PC-3 (cell line): ENCODE measurements around the gene TTC8. TPM values are rescaled to one million over a fixed set of nuclear protein-coding genes. Genes with fewer than 3 reads are reported as not detected.

Experiments
- ATAC-seq: fragments of 200-7000 bp; cut with Tn5 transposase; 2 replicates; pipeline ENCODE4 v1.9.1; 2020; ENCODE audit warnings: mild to moderate bottlenecking, moderate library complexity
- BruUV-seq: library from RNA; stranded (reverse); fragments of 400-500 nt; replicated peaks from 2 replicates; lab custom pipeline; 2021; lab: Mats Ljungman, UMichigan
- CTCF ChIA-PET: fragments of 300-600 bp; sonication (Branson Sonifier 250); formaldehyde crosslinking; loops from one replicate; lab custom pipeline; 2022; ENCODE audit warnings: antibody characterized with exemption; lab: Charles Lee
- POLR2A ChIA-PET: fragments of 300-600 bp; sonication (Branson Sonifier 250); formaldehyde crosslinking; loops from one replicate; lab custom pipeline; 2022; ENCODE audit warnings: antibody characterized with exemption; ENCODE audit not compliant: unreplicated experiment; lab: Charles Lee
- DNase-seq: peaks from one replicate; pipeline ENCODE4 v3.0.0-alpha.2; 2015
- H2AFZ ChIP-seq: fragments of 300-600 bp; sonication (generic); 2 replicates; pipeline ENCODE4 v1.6.0; 2016; ENCODE audit warnings: antibody characterized with exemption, low read length
- H3F3A ChIP-seq: fragments of 300-600 bp; sonication (generic); one replicate; pipeline ENCODE4 v1.6.0; 2017; ENCODE audit warnings: antibody characterized with exemption, low read length, control low read depth, mild to moderate bottlenecking; ENCODE audit not compliant: unreplicated experiment
- H3K27ac ChIP-seq: fragments of 300-600 bp; sonication (generic); 2 replicates; pipeline ENCODE4 v1.5.1; 2016; ENCODE audit warnings: mild to moderate bottlenecking, low read length
- H3K27me3 ChIP-seq: fragments of 300-600 bp; sonication (generic); 2 replicates; pipeline ENCODE4 v1.6.1; 2016; ENCODE audit warnings: low read length, mixed read lengths
- H3K36me3 ChIP-seq: fragments of 300-600 bp; sonication (generic); 2 replicates; pipeline ENCODE4 v1.6.1; 2016; ENCODE audit warnings: low read depth, mixed run types, low read length, mixed read lengths
- H3K4me1 ChIP-seq: fragments of 300-600 bp; sonication (generic); 2 replicates; pipeline ENCODE4 v1.5.1; 2016; ENCODE audit warnings: low read length; ENCODE audit not compliant: insufficient read depth
- H3K4me2 ChIP-seq: fragments of 300-600 bp; sonication (generic); 2 replicates; pipeline ENCODE4 v1.6.0; 2016; ENCODE audit warnings: low read length
- H3K4me3 ChIP-seq: fragments of 300-600 bp; sonication (generic); 2 replicates; pipeline ENCODE4 v1.5.1; 2016; ENCODE audit warnings: mild to moderate bottlenecking, low read length, mixed read lengths
- H3K79me2 ChIP-seq: fragments of 300-600 bp; sonication (generic); 2 replicates; pipeline ENCODE4 v1.6.1; 2017; ENCODE audit warnings: low read length, mixed read lengths
- H3K9ac ChIP-seq: fragments of 300-600 bp; sonication (generic); 2 replicates; pipeline ENCODE4 v1.6.0; 2016; ENCODE audit warnings: mild to moderate bottlenecking, low read length
- H3K9me2 ChIP-seq: fragments of 300-600 bp; sonication (generic); replicated peaks from 2 replicates; pipeline ENCODE4 v1.6.1; 2016; ENCODE audit warnings: mixed run types, low read length, mixed read lengths
- H3K9me3 ChIP-seq: fragments of 300-600 bp; sonication (generic); 2 replicates; pipeline ENCODE4 v1.6.1; 2016; ENCODE audit warnings: low read length, mixed read lengths
- H4K20me1 ChIP-seq: fragments of 300-600 bp; sonication (generic); 2 replicates; pipeline ENCODE4 v1.6.1; 2016; ENCODE audit warnings: low read length, mixed read lengths
- EZH2 ChIP-seq: fragments of 300-600 bp; sonication (generic); IDR thresholded peaks from one replicate; pipeline ENCODE4 v1.6.1; 2017; ENCODE audit warnings: antibody characterized with exemption, mild to moderate bottlenecking, low read length; ENCODE audit not compliant: unreplicated experiment
- EZH2phosphoT487 ChIP-seq: fragments of 300-600 bp; sonication (generic); IDR thresholded peaks from 2 replicates; pipeline ENCODE4 v1.6.1; 2018; ENCODE audit warnings: mild to moderate bottlenecking, antibody characterized with exemption, low read length, borderline replicate concordance
- intact Hi-C: fragments of 100-400 bp; cut with micrococcal nuclease; formaldehyde crosslinking; loops from 2 replicates; pipeline ENCODE4 v1.9.0; 2023
- total RNA-seq: library from RNA; depleted of rRNA; stranded (reverse); fragments of >200 nt; gene quantifications from 2 replicates; pipeline ENCODE4 v1.2.3, GENCODE V29; 2014
- TF ChIP-seq, protein P1 (sequence below): fragments of 300-600 bp; sonication (generic); conservative IDR thresholded peaks from 2 replicates; pipeline ENCODE4 v1.5.1; 2017; ENCODE audit warnings: antibody characterized with exemption, low read depth, mild to moderate bottlenecking, low read length

Gene TTC8
- total RNA-seq, 1 experiment from 2014 or later = 24.8 TPM

DNA sequence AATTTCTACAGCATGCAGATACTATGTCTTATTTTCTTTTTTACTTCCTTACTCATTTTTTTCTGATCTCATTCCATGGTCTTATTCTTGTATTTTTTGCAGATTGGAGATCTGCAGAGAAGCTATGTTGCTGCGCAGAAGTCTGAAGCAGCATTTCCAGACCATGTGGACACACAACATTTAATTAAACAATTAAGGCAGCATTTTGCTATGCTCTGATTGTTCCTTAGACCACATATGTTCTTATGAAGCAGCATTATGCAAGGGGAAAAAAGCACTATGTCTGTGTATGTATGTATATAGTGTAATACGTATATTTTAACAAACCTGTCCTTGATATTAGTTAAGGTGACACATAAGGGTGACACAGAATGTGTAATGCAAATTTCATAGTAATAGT lies 52.7 kb downstream of the TTC8 start:
- peaks cover 11% of the 10 kb centered on the region for H3K4me1 ChIP-seq
- intact Hi-C loops = no loop called here
- H3K27me3 ChIP-seq = no peaks in the 10 kb centered on the region
- no peaks in the 10 kb centered on the region for H3F3A ChIP-seq
- ChIA-PET POLR2A (no interaction called here), CTCF (no interaction called here)
- no peaks in the 10 kb centered on the region for H3K79me2 ChIP-seq
- ATAC-seq (no peak), DNase-seq (no peak)
- H3K4me3 ChIP-seq = no peak overlapping the region
- TF ChIP-seq EZH2phosphoT487 = no peak
- no peak for TF ChIP-seq EZH2
- TF ChIP-seq, protein P1, sequence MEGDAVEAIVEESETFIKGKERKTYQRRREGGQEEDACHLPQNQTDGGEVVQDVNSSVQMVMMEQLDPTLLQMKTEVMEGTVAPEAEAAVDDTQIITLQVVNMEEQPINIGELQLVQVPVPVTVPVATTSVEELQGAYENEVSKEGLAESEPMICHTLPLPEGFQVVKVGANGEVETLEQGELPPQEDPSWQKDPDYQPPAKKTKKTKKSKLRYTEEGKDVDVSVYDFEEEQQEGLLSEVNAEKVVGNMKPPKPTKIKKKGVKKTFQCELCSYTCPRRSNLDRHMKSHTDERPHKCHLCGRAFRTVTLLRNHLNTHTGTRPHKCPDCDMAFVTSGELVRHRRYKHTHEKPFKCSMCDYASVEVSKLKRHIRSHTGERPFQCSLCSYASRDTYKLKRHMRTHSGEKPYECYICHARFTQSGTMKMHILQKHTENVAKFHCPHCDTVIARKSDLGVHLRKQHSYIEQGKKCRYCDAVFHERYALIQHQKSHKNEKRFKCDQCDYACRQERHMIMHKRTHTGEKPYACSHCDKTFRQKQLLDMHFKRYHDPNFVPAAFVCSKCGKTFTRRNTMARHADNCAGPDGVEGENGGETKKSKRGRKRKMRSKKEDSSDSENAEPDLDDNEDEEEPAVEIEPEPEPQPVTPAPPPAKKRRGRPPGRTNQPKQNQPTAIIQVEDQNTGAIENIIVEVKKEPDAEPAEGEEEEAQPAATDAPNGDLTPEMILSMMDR = no peak
- no peak overlapping the region for H3K27ac ChIP-seq
- H3K9me3 ChIP-seq = no peaks in the 10 kb centered on the region
- H3K9me2 ChIP-seq = no peaks in the 10 kb centered on the region
- no TSS peak for BruUV-seq
- H2AFZ ChIP-seq = no peak overlapping the region
- no peak overlapping the region for H3K4me2 ChIP-seq
- 0 out of 2 replicates have a peak, but pooled peaks cover 4% of the 10 kb centered on the region for H3K36me3 ChIP-seq
- H4K20me1 ChIP-seq = no peaks in the 10 kb centered on the region
- no peak overlapping the region for H3K9ac ChIP-seq

DNA sequence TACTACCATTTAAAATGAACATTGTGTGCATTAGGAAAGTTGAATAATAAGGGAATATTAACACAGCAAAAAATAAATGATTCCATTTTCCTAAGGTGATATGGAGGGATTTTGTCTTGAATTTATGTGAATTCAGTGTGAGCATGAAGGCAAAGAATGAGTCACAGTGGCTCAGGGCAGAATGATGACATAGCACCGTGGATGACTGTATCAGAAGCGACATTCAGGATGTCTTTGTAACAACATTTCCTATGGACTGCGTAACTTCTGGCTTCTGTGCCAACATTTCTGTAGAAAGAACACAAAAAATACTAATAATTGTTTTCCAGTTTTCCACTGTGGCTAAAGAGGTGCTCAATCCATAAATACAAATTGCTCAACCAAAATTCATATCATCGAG lies 54.6 kb downstream of the TTC8 start:
- no TSS peak for BruUV-seq
- no peaks in the 10 kb centered on the region for H3K27me3 ChIP-seq
- intact Hi-C loops = no loop called here
- CTCF ChIA-PET = no interaction called here
- peak overlapping the region; percentile 36 for H3K4me2 ChIP-seq
- peak overlapping the region; percentile 54 for H3K27ac ChIP-seq
- H3K79me2 ChIP-seq = no peaks in the 10 kb centered on the region
- no peak overlapping the region for H3K4me3 ChIP-seq
- peak; percentile 93 for ATAC-seq
- H3K9ac ChIP-seq = no peak overlapping the region
- peaks cover 11% of the 10 kb centered on the region for H3K4me1 ChIP-seq
- H3K9me3 ChIP-seq = no peaks in the 10 kb centered on the region
- H4K20me1 ChIP-seq = no peaks in the 10 kb centered on the region
- no peaks in the 10 kb centered on the region for H3F3A ChIP-seq
- peak overlapping the region; percentile 65; the same call in 1 of the 2 replicates for H2AFZ ChIP-seq
- H3K36me3 ChIP-seq = 0 out of 2 replicates have a peak, but pooled peaks cover 4% of the 10 kb centered on the region
- TF ChIP-seq EZH2 (no peak), EZH2phosphoT487 (no peak)
- TF ChIP-seq, protein P1 = no peak
- peak; percentile 86 for DNase-seq
- no peaks in the 10 kb centered on the region for H3K9me2 ChIP-seq
- POLR2A ChIA-PET = no interaction called here

DNA sequence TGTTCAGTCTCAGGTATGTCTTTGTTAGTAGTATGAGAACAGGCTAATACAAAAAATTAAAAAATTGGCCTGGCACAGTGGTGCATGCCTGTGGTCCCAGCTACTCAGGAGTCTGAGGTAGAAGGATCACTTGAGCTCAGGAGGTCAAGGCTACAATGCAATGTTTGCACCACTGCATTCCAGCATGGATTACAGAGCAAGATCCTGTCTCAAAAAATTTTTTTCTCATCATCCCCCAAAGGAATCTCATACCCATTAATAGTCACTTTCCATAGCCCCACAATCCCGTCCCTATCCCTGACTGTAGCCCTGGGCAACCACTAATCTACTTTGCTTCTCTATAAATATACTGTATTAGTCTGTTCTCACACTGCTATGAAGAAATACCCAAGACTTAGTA lies 57.8 kb downstream of the TTC8 start:
- CTCF ChIA-PET = no interaction called here
- Histone ChIP-seq H3K9ac (no peak overlapping the region), H3K9me3 (no peaks in the 10 kb centered on the region), H3K27ac (no peak overlapping the region), H3K27me3 (no peaks in the 10 kb centered on the region), H3K9me2 (no peaks in the 10 kb centered on the region), H3K4me1 (peaks cover 11% of the 10 kb centered on the region), H4K20me1 (no peaks in the 10 kb centered on the region), H3F3A (no peaks in the 10 kb centered on the region), H3K4me3 (no peak overlapping the region), H3K4me2 (no peak overlapping the region), H2AFZ (no peak overlapping the region), H3K36me3 (0 out of 2 replicates have a peak, but pooled peaks cover 4% of the 10 kb centered on the region), H3K79me2 (no peaks in the 10 kb centered on the region)
- BruUV-seq = no TSS peak
- DNase-seq = no peak
- intact Hi-C loops = no loop called here
- POLR2A ChIA-PET = no interaction called here
- ATAC-seq = no peak
- TF ChIP-seq, protein P1 = no peak
- TF ChIP-seq EZH2 (no peak), EZH2phosphoT487 (no peak)
